Right atrium auricular region (tissue), 2 donors: Measurements from ENCODE around the gene UBE3C. TPM values are rescaled to one million over a fixed set of nuclear protein-coding genes. Genes with fewer than 3 reads are reported as not detected.
"Not testable (repeated sequence)": the region's sequence is repeated elsewhere in the genome, so short reads cannot be mapped to it uniquely, and the experiment has no call there.

Experiments used
- DNase-seq: peaks from one replicate; pipeline ENCODE4 v3.0.0-alpha.2; 2019; ENCODE audit warnings: low spot score
- H3K27ac ChIP-seq, 2 donors: fragments of 200-600 bp; sonication (generic); 1 replicate in 1 of 2; 2 replicates in 1 of 2; pipeline ENCODE4 v1.5.1; 2016 to 2019
- H3K27me3 ChIP-seq, 2 donors: fragments of 200-600 bp; sonication (generic); one replicate each; pipeline versions ENCODE4 v1.5.1 to v1.6.0; 2017 to 2019
- H3K36me3 ChIP-seq: fragments of 200-600 bp; sonication (generic); one replicate; pipeline ENCODE4 v1.5.1; 2016
- H3K4me1 ChIP-seq, 2 donors: fragments of 200-600 bp; sonication (generic); one replicate each; pipeline versions ENCODE4 v1.5.1 to v1.6.0; 2017 to 2019
- H3K4me3 ChIP-seq, 2 donors: fragments of 200-600 bp; sonication (generic); 1 replicate in 1 of 2; 2 replicates in 1 of 2; pipeline ENCODE4 v1.5.1; 2017 to 2019; ENCODE audit warnings: mild to moderate bottlenecking in 1 of 2, moderate library complexity in 1 of 2
- H3K9me3 ChIP-seq, 2 donors: fragments of 200-600 bp; sonication (generic); one replicate each; pipeline ENCODE4 v1.5.1; 2019
- total RNA-seq, 2 donors: library from RNA; depleted of rRNA; stranded (reverse); fragments of >200 nt; gene quantifications; one replicate each; pipeline ENCODE4 v1.1.0, GENCODE V29; 2016
- TF ChIP-seq, protein P1 (sequence below), 2 donors: fragments of 200-600 bp; sonication (generic); IDR thresholded peaks; one replicate each; pipeline ENCODE4 v1.5.1; 2019; ENCODE audit warnings: antibody characterized with exemption in 2 of 2

Gene UBE3C
- total RNA-seq, 2 donors from 2014 or later: 53.3 to 60.8 TPM

GRCh38 chr7:157151626-157152339 lies 13.1 kb downstream of the UBE3C start:
- H3K27ac ChIP-seq: no peak overlapping the region
- H3K36me3 ChIP-seq: no peaks in the 10 kb centered on the region
- TF ChIP-seq, protein P1, sequence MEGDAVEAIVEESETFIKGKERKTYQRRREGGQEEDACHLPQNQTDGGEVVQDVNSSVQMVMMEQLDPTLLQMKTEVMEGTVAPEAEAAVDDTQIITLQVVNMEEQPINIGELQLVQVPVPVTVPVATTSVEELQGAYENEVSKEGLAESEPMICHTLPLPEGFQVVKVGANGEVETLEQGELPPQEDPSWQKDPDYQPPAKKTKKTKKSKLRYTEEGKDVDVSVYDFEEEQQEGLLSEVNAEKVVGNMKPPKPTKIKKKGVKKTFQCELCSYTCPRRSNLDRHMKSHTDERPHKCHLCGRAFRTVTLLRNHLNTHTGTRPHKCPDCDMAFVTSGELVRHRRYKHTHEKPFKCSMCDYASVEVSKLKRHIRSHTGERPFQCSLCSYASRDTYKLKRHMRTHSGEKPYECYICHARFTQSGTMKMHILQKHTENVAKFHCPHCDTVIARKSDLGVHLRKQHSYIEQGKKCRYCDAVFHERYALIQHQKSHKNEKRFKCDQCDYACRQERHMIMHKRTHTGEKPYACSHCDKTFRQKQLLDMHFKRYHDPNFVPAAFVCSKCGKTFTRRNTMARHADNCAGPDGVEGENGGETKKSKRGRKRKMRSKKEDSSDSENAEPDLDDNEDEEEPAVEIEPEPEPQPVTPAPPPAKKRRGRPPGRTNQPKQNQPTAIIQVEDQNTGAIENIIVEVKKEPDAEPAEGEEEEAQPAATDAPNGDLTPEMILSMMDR (IDR thresholded peaks at IDR 0.05): no peak
- H3K4me1 ChIP-seq: peaks cover 0 to 34% of the 10 kb centered on the region in 2 donors
- H3K9me3 ChIP-seq: no peaks in the 10 kb centered on the region
- no peak for DNase-seq
- H3K27me3 ChIP-seq: no peaks in the 10 kb centered on the region
- H3K4me3 ChIP-seq: no peak overlapping the region

- no peak overlapping the region for H3K4me3 ChIP-seq
- DNase-seq: no peak
- TF ChIP-seq, protein P1 (IDR thresholded peaks at IDR 0.05): no peak
- no peaks in the 10 kb centered on the region for H3K9me3 ChIP-seq
- H3K4me1 ChIP-seq: peaks cover 0 to 34% of the 10 kb centered on the region in 2 donors
- H3K27ac ChIP-seq: no peak overlapping the region
- H3K36me3 ChIP-seq: no peaks in the 10 kb centered on the region
- no peaks in the 10 kb centered on the region for H3K27me3 ChIP-seq
Measured at GRCh38 chr7:157152391-157152937, 13.7 kb downstream of the UBE3C start.

DNA sequence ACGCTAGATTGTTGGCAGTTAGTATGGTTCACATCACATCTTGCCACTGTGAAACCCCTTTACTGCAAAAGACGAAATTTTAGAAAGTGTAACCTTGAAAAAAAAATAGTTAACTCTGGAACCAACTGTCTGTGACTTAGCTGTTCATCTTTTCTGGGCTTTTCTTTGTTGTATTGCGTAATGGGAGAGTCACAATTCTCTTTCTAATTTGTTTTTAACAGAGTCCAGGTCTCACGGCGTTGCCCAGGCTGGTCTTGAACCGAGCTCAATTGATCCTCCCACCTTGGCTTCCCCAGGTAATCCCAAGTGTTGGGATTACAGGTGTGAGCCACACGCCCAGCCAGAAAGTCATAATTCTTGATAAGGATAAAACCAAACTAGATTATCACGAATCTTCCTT lies 14.5 kb downstream of the UBE3C start:
- Histone ChIP-seq H3K36me3 (no peaks in the 10 kb centered on the region), H3K27me3 (no peaks in the 10 kb centered on the region), H3K9me3 (no peaks in the 10 kb centered on the region), H3K4me3 (no peak overlapping the region), H3K4me1 (peaks cover 0 to 34% of the 10 kb centered on the region in 2 donors), H3K27ac (no peak overlapping the region)
- no peak for DNase-seq
- TF ChIP-seq, protein P1 (IDR thresholded peaks at IDR 0.05): no peak

- H3K27ac ChIP-seq: no peak overlapping the region
- no peaks in the 10 kb centered on the region for H3K27me3 ChIP-seq
- no peak overlapping the region for H3K4me3 ChIP-seq
- peaks cover 0 to 12% of the 10 kb centered on the region in 2 donors for H3K4me1 ChIP-seq
- H3K9me3 ChIP-seq: no peaks in the 10 kb centered on the region
- DNase-seq: no peak
- H3K36me3 ChIP-seq: no peaks in the 10 kb centered on the region
- TF ChIP-seq, protein P1 (IDR thresholded peaks at IDR 0.05): no peak
Measured at GRCh38 chr7:157155959-157156358, 17.2 kb downstream of the UBE3C start.

DNA sequence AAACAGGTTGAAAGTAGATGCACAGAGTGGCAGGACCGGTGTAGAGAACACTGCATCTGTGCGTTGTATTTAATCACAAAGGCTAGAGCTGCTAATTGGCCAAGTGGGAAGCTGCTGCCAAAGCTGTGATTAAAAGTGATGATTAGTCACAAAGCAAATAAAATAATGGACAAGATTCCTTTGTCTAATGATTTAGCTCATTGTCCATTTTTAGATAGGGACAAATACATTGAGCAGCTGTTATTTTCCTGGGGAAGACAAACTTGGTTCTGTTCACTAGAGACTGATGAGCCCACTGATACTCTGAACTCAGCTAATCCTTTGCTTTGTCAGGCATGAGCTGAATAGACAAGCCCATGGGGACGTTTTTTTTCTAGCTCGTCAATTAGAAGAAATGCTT lies 19.7 kb downstream of the UBE3C start:
- H3K36me3 ChIP-seq: no peaks in the 10 kb centered on the region
- no peaks in the 10 kb centered on the region for H3K4me1 ChIP-seq
- TF ChIP-seq, protein P1 (IDR thresholded peaks at IDR 0.05): no peak
- H3K27me3 ChIP-seq: no peaks in the 10 kb centered on the region
- no peak overlapping the region for H3K4me3 ChIP-seq
- H3K27ac ChIP-seq: no peak overlapping the region
- H3K9me3 ChIP-seq: no peaks in the 10 kb centered on the region
- DNase-seq: no peak

GRCh38 chr7:157159537-157159936 lies 20.8 kb downstream of the UBE3C start:
- H3K9me3 ChIP-seq, H3K4me1 ChIP-seq, H3K27ac ChIP-seq, DNase-seq, H3K27me3 ChIP-seq, H3K4me3 ChIP-seq, H3K36me3 ChIP-seq: not testable (repeated sequence)
